HG03442 (cell line): Measurements from ENCODE around the gene CNOT6L.
"Not testable (repeated sequence)": the region's sequence is repeated elsewhere in the genome, so short reads cannot be mapped to it uniquely, and the experiment has no call there.

Source experiments
- ATAC-seq: cut with Tn5 transposase; IDR thresholded peaks from one replicate; pipeline ENCODE4 v1.9.1; 2021; ENCODE audit warnings: mild to moderate bottlenecking, moderate library complexity; ENCODE audit not compliant: unreplicated experiment

Gene CNOT6L

GRCh38 chr4:77783895-77784294 lies 35.3 kb downstream of the CNOT6L start:
- no peak for ATAC-seq

GRCh38 chr4:77782102-77782835 lies 36.9 kb downstream of the CNOT6L start:
- ATAC-seq = no peak

- not testable (repeated sequence) for ATAC-seq
Measured at GRCh38 chr4:77780762-77781161, 38.4 kb downstream of the CNOT6L start.

GRCh38 chr4:77777135-77777807 lies 41.9 kb downstream of the CNOT6L start:
- ATAC-seq = no peak

GRCh38 chr4:77776182-77777134 lies 42.7 kb downstream of the CNOT6L start:
- ATAC-seq = no peak

GRCh38 chr4:77773101-77773500 lies 46.1 kb downstream of the CNOT6L start:
- ATAC-seq = no peak

- ATAC-seq = no peak
Measured at GRCh38 chr4:77771566-77771965, 47.6 kb downstream of the CNOT6L start.

- ATAC-seq = no peak
Measured at GRCh38 chr4:77765720-77766119, 53.4 kb downstream of the CNOT6L start.

- no peak for ATAC-seq
Measured at GRCh38 chr4:77762531-77762930, 56.6 kb downstream of the CNOT6L start.

GRCh38 chr4:77761595-77761994 lies 57.6 kb downstream of the CNOT6L start:
- no peak for ATAC-seq

- ATAC-seq = no peak
Measured at GRCh38 chr4:77758804-77759203, 60.4 kb downstream of the CNOT6L start.

- ATAC-seq = no peak
Measured at GRCh38 chr4:77751764-77752163, 67.4 kb downstream of the CNOT6L start.

GRCh38 chr4:77745792-77746191 lies 73.4 kb downstream of the CNOT6L start:
- ATAC-seq = no peak

- ATAC-seq = no peak
Measured at GRCh38 chr4:77742054-77742453, 77.1 kb downstream of the CNOT6L start.

- no peak for ATAC-seq
Measured at GRCh38 chr4:77740480-77740879, 78.7 kb downstream of the CNOT6L start.

- ATAC-seq = peak; percentile 97
Measured at GRCh38 chr4:77734928-77735327, 84.2 kb downstream of the CNOT6L start.

GRCh38 chr4:77731656-77732055 lies 87.5 kb downstream of the CNOT6L start:
- ATAC-seq = no peak

GRCh38 chr4:77728420-77728819 lies 90.7 kb downstream of the CNOT6L start:
- no peak for ATAC-seq

GRCh38 chr4:77721073-77721472 lies 98.1 kb downstream of the CNOT6L start:
- no peak for ATAC-seq

- not testable (repeated sequence) for ATAC-seq
Measured at GRCh38 chr4:77718500-77718899, 100.7 kb downstream of the CNOT6L start.
